SH-SY5Y (cell line): ENCODE measurements around the gene FAM217B.

Experiments
- GATA2 ChIP-seq: IDR thresholded peaks from 2 replicates; pipeline ENCODE4 v1.6.1; 2011; ENCODE audit warnings: mild to moderate bottlenecking, low read depth, low read length
- GATA3 ChIP-seq: IDR thresholded peaks from 2 replicates; pipeline ENCODE4 v1.6.1; 2011; ENCODE audit warnings: low read depth, mild to moderate bottlenecking, low read length, moderate library complexity

DNA sequence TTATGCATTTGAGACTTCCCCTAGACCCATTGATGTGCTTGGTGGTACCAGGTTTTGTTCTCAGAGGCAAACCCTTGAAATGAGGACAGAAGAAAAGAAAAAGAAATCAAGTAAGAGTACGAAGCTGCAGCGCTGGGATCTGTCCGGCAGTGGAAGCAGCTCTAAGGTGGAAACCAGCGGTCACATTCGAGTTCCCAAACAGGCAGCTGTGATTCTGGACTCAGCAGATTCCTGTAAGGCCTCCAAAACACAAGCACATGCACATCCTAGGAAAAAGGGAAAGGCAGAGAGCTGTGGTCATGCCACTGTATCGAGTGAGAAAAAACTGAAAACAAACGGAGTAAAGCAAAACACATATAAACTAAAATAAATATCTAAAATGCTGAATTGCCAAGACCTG lies 4.5 kb downstream of the FAM217B start:
- TF ChIP-seq GATA3 (no peak), GATA2 (no peak)
